T-helper 1 cell treated with Interleukin-12 subunit alpha and Interleukin-12 subunit beta and Interleukin-4 antibody, amounts not matched to agents 30 ng/mL and 1 ng/mL, for 36 hours (primary cell): ENCODE data around the gene ACSF3. TPM values are rescaled to one million over a fixed set of nuclear protein-coding genes. Genes with fewer than 3 reads are reported as not detected.

ENCODE experiments used
- intact Hi-C: fragments of 100-400 bp; cut with micrococcal nuclease; formaldehyde crosslinking; loops from one replicate; pipeline ENCODE4 v1.15.1; 2024
- total RNA-seq: library from RNA; stranded (reverse); gene quantifications from 2 replicates; pipeline ENCODE4 v1.2.3, GENCODE V29; 2022

The ACSF3 gene
- total RNA-seq, 1 donor from 2014 or later: 58.6 TPM

GRCh38 chr16:89107203-89107582 is 13.5 kb downstream of the ACSF3 start:
- intact Hi-C loops: no loop called here

DNA sequence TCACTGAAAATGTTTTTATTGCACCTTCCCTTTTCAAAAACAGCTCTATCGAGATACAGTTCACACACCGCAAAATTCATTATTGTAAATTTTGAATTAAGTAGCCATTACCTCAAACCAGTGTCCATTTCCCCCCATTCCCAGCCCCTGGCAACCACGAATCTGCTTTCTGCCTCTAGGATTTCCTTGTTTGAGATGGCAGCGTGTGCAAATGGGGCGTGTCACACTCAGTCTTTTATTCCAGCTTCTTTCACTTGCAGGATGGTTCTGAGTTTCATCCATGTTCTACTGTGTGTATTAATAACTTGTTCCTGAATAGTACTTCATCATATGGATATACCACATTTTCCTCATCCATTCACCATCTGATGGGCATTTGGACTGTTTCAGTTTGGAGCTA is 14.8 kb downstream of the ACSF3 start:
- intact Hi-C loops: no loop called here

- intact Hi-C loops: no loop called here
Measured at GRCh38 chr16:89110641-89111040, 17.0 kb downstream of the ACSF3 start.

DNA sequence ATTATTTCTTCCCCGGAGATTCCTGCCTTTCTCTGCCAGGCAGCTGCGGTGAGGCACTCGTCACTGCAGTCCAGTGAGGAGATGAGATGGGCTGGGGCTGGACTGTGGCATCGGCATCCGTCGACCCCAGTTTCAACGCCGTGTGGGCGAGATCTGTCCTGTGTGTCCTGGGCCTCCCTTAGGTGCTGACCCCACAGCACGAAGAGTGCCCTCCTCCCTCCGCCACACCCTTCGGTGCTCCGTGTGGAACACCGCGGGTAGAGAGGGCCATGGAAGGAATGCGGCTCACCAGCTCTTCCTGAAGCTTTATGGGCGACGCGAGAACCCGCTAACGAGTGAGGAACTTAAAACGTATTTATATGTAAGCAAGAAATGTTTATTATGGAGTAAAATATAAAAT is 17.6 kb downstream of the ACSF3 start:
- intact Hi-C loops: no loop called here

- intact Hi-C loops: no loop called here
Measured at GRCh38 chr16:89112377-89113151, 18.9 kb downstream of the ACSF3 start.

DNA sequence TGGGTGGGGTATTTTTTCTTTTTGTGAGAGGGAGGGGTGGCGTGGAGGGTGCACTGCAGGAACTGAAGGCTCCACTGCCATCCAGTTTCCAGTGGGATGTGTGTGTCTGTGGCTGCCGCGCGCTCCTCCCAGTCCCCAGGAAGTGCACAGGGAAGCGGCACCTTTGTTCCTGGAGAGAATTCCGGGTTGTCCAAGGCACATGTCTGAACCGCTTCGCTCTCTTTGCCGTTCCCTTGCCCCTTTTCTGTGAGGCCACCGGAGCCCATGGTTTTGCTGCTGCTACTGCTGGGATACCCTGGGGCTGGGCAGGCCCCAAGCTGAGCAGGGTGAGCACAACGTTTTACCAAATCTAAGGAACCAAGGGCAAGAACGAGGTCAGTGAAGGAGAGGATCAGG is 19.5 kb downstream of the ACSF3 start:
- intact Hi-C loops: no loop called here

GRCh38 chr16:89113661-89114060 is 20.0 kb downstream of the ACSF3 start:
- intact Hi-C loops: no loop called here

- intact Hi-C loops: no loop called here
Measured at GRCh38 chr16:89114159-89114981, 20.7 kb downstream of the ACSF3 start.

DNA sequence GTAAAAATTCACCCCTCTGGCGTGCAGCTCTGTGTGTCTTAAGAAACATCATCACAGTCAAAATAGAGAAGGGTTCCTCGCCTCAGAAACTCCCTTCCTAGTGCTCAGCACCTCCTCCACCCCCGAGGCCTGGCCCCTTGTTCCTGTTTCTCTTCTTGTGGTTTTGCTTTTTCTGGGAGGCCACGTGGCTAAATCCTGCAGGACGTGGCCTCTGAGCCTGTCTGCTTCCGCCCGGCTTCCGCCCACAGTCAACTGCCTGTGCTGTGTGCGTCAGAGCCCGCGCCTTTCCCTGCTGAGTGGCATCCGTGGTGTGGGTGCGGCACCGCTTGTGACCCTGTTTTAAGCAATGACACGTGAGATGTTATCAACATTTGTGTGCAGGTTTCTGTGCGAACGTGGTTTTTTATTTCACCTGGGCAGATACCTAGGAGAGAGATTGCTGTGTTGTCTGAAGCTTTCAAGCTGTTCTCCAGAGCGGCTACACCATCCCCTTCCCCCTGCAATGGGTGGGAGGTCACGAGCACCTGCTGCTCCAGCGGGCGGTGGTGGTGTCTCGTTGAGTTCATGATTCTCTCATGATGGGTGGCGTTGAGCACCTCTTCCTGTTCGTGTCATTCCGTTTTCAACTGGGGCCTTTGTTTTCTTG is 21.7 kb downstream of the ACSF3 start:
- intact Hi-C loops: loop anchor here (1.0 kb wide), 6 partner anchors 18 to 330 kb away; partner anchors contain the start of genes CDH15, PIEZO1 and TRAPPC2L

GRCh38 chr16:89116341-89117226 is 22.9 kb downstream of the ACSF3 start:
- intact Hi-C loops: no loop called here

DNA sequence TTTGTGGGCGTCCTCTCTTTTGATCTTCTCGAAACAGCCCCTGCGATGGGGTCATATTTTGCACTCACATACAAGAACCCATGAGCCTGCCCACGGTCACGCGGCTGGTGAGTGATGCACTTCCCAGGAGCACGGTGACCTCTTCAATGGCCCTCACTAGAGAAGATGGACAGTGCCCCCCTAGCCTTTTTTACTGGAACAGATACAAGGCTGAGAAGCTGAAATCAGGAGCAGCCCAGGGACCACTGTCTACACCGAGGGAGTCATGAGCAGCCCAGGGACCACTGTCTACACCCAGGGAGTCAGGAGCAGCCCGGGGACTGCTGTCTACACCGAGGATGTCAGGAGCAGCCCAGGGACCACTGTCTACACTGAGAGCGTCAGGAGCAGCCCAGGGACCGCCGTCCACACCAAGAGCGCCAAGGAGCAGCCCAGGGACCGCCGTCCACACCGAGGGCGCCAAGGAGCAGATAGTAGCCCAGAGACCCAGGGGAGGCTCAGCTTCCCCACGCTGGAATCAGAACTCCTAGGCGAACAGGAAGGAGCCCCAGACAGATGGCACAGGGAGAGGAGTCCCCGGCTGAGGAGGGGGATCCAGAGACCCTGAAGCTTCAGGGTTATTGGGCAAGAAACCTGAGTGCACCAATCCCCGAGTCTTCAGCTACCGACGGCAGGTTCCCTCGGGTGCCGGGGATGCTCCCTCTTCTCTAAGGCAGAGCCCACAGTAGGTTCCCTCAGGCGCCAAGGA is 23.7 kb downstream of the ACSF3 start:
- intact Hi-C loops: no loop called here

GRCh38 chr16:89117975-89118289 is 24.3 kb downstream of the ACSF3 start:
- intact Hi-C loops: no loop called here

DNA sequence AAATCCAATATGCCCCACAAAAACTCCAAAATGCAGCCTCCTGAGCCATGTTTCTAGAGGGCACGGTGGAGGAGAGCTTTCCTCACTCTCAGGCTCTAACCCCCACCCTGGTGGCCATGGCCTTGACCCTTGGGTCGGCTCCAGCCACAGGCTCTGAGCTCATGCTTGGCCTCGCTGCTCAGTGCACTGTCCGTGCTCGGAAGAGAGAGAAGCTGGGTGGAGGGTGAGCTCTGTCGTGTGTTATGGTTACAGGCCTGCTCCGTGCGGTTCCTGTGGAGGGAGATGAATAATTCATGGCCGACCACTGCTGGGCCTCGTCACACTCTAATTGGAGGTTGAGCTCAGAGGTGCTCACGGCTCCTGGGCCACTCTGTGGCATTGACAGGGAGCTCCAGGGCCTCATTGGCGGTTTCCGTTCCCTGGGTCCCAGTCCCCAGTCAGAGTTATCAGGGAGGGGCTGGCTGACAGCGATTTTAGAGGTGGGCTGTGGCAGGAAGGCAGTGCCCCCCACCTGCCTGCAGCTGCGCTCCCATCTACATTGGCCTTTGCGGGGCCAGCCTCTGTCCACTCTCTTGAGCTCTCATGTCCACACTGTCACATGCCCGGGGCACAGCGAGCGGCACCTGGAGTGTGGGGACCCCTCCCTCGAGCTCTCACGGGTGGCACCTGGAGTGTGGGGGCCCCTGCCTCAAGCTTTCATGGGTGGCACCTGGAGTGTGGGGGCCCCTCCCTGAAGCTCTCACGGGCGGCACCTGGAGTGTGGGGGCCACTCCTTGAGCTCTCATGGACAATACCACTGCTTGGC is 24.9 kb downstream of the ACSF3 start:
- intact Hi-C loops: no loop called here

- intact Hi-C loops: no loop called here
Measured at GRCh38 chr16:89119166-89119621, 25.5 kb downstream of the ACSF3 start.

GRCh38 chr16:89119661-89120141 is 26.0 kb downstream of the ACSF3 start:
- intact Hi-C loops: no loop called here

DNA sequence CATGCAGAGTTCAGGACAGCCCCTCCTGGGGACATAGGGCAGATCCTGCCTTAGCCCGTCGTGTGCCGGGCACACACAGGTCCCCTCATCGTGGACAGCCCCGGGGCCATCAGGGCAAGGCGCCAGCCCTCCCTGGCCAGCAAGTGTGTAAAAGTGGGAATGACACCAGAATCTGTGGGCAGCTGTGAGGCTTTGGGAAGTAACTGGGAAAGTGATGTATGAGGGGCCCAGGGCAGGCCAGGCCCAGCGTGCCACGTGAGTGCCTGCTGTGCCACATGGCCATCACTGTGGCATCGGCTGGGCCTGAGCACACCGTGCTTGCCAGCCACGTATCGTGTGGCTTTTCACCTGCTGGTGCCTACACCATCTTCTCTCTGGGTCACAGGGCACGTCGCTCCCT is 26.6 kb downstream of the ACSF3 start:
- intact Hi-C loops: no loop called here

GRCh38 chr16:89120921-89121351 is 27.3 kb downstream of the ACSF3 start:
- intact Hi-C loops: no loop called here

GRCh38 chr16:89121691-89122321 is 28.2 kb downstream of the ACSF3 start:
- intact Hi-C loops: no loop called here

GRCh38 chr16:89122322-89122851 is 28.7 kb downstream of the ACSF3 start:
- intact Hi-C loops: no loop called here
